GM23338 (cell line): Measurements from ENCODE around the gene COMMD4. TPM values are rescaled to one million over a fixed set of nuclear protein-coding genes. Genes with fewer than 3 reads are reported as not detected.

ENCODE experiments used
- ATAC-seq: fragments of 200-7000 bp; cut with Tn5 transposase; 3 replicates; pipeline ENCODE4 v1.9.1; 2020
- DNase-seq: peaks from one replicate; pipeline ENCODE4 v3.0.0-alpha.2; 2015; ENCODE audit warnings: low spot score
- H2AFZ ChIP-seq: fragments of 200-600 bp; sonication (generic); 2 replicates; pipeline ENCODE4 v1.8.0; 2016; ENCODE audit warnings: antibody characterized with exemption, mild to moderate bottlenecking, moderate library complexity
- H3F3A ChIP-seq: fragments of 200-600 bp; sonication (generic); replicated peaks from 2 replicates; pipeline ENCODE4 v1.8.0; 2017; ENCODE audit warnings: antibody characterized with exemption, mixed run types, low read depth
- H3K27ac ChIP-seq: fragments of 200-600 bp; sonication (generic); 2 replicates; pipeline ENCODE4 v1.6.1; 2016; ENCODE audit warnings: low read depth
- H3K27me3 ChIP-seq: fragments of 200-600 bp; sonication (generic); 2 replicates; pipeline ENCODE4 v1.8.0; 2016; ENCODE audit warnings: mild to moderate bottlenecking, mixed run types, moderate library complexity; ENCODE audit not compliant: insufficient read depth
- H3K36me3 ChIP-seq: fragments of 200-600 bp; sonication (generic); 2 replicates; pipeline ENCODE4 v1.8.0; 2016; ENCODE audit warnings: mild to moderate bottlenecking; ENCODE audit not compliant: insufficient read depth
- H3K4me1 ChIP-seq: fragments of 200-600 bp; sonication (generic); 2 replicates; pipeline ENCODE4 v1.8.0; 2016; ENCODE audit warnings: mild to moderate bottlenecking, moderate library complexity; ENCODE audit not compliant: insufficient read depth
- H3K4me2 ChIP-seq: fragments of 200-600 bp; sonication (generic); 2 replicates; pipeline ENCODE4 v1.7.1; 2017; ENCODE audit warnings: mixed run types
- H3K4me3 ChIP-seq: fragments of 200-600 bp; sonication (generic); 2 replicates; pipeline ENCODE4 v1.6.1; 2016; ENCODE audit warnings: mixed run types
- H3K79me2 ChIP-seq: fragments of 200-600 bp; sonication (generic); replicated peaks from 2 replicates; pipeline ENCODE4 v1.8.0; 2017; ENCODE audit warnings: mild to moderate bottlenecking; ENCODE audit not compliant: insufficient read depth
- H3K9me2 ChIP-seq: fragments of 200-600 bp; sonication (generic); 2 replicates; pipeline ENCODE4 v1.8.0; 2017; ENCODE audit not compliant: insufficient read depth
- H4K20me1 ChIP-seq: fragments of 200-600 bp; sonication (generic); replicated peaks from 2 replicates; pipeline ENCODE4 v1.8.0; 2017; ENCODE audit warnings: mild to moderate bottlenecking; ENCODE audit not compliant: insufficient read depth
- H3K27ac Mint-ChIP-seq: 2 replicates; pipeline ENCODE4 v1.8.0; 2020; ENCODE audit warnings: inconsistent platforms, mild to moderate bottlenecking, moderate library complexity, mixed read lengths
- H3K27me3 Mint-ChIP-seq: 3 replicates; pipeline ENCODE4 v1.8.0; 2022; ENCODE audit warnings: low read depth, mild to moderate bottlenecking, moderate library complexity, mixed read lengths, inconsistent platforms; ENCODE audit not compliant: insufficient read depth, poor library complexity
- H3K36me3 Mint-ChIP-seq: 3 replicates; pipeline ENCODE4 v1.8.0; 2021; ENCODE audit warnings: low read depth, mild to moderate bottlenecking, inconsistent platforms, moderate library complexity, mixed read lengths
- H3K4me1 Mint-ChIP-seq: 3 replicates; pipeline ENCODE4 v1.8.0; 2020; ENCODE audit warnings: mild to moderate bottlenecking, inconsistent platforms, mixed read lengths
- H3K4me3 Mint-ChIP-seq: 3 replicates; pipeline ENCODE4 v1.8.0; 2021; ENCODE audit warnings: moderate library complexity, mild to moderate bottlenecking, inconsistent platforms, mixed read lengths
- H3K9me3 Mint-ChIP-seq: 3 replicates; pipeline ENCODE4 v1.8.0; 2020; ENCODE audit warnings: moderate library complexity, mild to moderate bottlenecking, inconsistent platforms, mixed read lengths
- EZH2 ChIP-seq: fragments of 200-600 bp; sonication (generic); IDR thresholded peaks from one replicate; pipeline ENCODE4 v1.8.0; 2017; ENCODE audit warnings: antibody characterized with exemption, mild to moderate bottlenecking, low read depth; ENCODE audit not compliant: unreplicated experiment
- JUNB ChIP-seq: IDR thresholded peaks from one replicate; pipeline ENCODE4 v1.6.1; 2016; ENCODE audit warnings: antibody characterized with exemption; ENCODE audit not compliant: unreplicated experiment
- POLR2AphosphoS5 ChIP-seq: IDR thresholded peaks from 2 replicates; pipeline ENCODE4 v1.6.1; 2016; ENCODE audit warnings: antibody characterized with exemption, low read depth
- STAT1 ChIP-seq: IDR thresholded peaks from one replicate; pipeline ENCODE4 v1.6.1; 2016; ENCODE audit warnings: antibody characterized with exemption; ENCODE audit not compliant: unreplicated experiment
- polyA plus RNA-seq: library from polyadenylated mRNA; unstranded; fragments of >200 nt; fragmentation: Nextera tagmentation; extraction: Ambion mirVana; gene quantifications from 2 replicates; pipeline ENCODE4 v1.2.1, GENCODE V29; 2016
- total RNA-seq: library from RNA; depleted of rRNA; stranded (reverse); fragments of >200 nt; shearing (Covaris generic); gene quantifications from 2 replicates; pipeline ENCODE4 v1.2.3, GENCODE V29; 2014
- TF ChIP-seq, protein P1 (sequence below): fragments of 250-450 bp; sonication (Bioruptor Pico); IDR thresholded peaks from 2 replicates; pipeline ENCODE4 v1.5.0; 2020; ENCODE audit warnings: mild to moderate bottlenecking, moderate library complexity
- TF ChIP-seq, protein P2 (sequence below): IDR thresholded peaks from 2 replicates; pipeline ENCODE4 v1.6.1; 2016; ENCODE audit warnings: antibody characterized with exemption
- TF ChIP-seq, protein P3 (sequence below), 2 experiments: fragments of 200-600 bp in 1 of 2; sonication (generic) in 1 of 2; conservative IDR thresholded peaks; 2 replicates each; pipeline versions ENCODE4 v1.5.1 to v1.6.1; 2016 to 2017; ENCODE audit warnings: antibody characterized with exemption in 2 of 2, low read depth in 2 of 2, mild to moderate bottlenecking in 2 of 2, moderate library complexity in 1 of 2

Gene COMMD4
- total and polyA plus RNA-seq, 2 experiments from 2014 or later = 131 TPM

- TF ChIP-seq, protein P1, sequence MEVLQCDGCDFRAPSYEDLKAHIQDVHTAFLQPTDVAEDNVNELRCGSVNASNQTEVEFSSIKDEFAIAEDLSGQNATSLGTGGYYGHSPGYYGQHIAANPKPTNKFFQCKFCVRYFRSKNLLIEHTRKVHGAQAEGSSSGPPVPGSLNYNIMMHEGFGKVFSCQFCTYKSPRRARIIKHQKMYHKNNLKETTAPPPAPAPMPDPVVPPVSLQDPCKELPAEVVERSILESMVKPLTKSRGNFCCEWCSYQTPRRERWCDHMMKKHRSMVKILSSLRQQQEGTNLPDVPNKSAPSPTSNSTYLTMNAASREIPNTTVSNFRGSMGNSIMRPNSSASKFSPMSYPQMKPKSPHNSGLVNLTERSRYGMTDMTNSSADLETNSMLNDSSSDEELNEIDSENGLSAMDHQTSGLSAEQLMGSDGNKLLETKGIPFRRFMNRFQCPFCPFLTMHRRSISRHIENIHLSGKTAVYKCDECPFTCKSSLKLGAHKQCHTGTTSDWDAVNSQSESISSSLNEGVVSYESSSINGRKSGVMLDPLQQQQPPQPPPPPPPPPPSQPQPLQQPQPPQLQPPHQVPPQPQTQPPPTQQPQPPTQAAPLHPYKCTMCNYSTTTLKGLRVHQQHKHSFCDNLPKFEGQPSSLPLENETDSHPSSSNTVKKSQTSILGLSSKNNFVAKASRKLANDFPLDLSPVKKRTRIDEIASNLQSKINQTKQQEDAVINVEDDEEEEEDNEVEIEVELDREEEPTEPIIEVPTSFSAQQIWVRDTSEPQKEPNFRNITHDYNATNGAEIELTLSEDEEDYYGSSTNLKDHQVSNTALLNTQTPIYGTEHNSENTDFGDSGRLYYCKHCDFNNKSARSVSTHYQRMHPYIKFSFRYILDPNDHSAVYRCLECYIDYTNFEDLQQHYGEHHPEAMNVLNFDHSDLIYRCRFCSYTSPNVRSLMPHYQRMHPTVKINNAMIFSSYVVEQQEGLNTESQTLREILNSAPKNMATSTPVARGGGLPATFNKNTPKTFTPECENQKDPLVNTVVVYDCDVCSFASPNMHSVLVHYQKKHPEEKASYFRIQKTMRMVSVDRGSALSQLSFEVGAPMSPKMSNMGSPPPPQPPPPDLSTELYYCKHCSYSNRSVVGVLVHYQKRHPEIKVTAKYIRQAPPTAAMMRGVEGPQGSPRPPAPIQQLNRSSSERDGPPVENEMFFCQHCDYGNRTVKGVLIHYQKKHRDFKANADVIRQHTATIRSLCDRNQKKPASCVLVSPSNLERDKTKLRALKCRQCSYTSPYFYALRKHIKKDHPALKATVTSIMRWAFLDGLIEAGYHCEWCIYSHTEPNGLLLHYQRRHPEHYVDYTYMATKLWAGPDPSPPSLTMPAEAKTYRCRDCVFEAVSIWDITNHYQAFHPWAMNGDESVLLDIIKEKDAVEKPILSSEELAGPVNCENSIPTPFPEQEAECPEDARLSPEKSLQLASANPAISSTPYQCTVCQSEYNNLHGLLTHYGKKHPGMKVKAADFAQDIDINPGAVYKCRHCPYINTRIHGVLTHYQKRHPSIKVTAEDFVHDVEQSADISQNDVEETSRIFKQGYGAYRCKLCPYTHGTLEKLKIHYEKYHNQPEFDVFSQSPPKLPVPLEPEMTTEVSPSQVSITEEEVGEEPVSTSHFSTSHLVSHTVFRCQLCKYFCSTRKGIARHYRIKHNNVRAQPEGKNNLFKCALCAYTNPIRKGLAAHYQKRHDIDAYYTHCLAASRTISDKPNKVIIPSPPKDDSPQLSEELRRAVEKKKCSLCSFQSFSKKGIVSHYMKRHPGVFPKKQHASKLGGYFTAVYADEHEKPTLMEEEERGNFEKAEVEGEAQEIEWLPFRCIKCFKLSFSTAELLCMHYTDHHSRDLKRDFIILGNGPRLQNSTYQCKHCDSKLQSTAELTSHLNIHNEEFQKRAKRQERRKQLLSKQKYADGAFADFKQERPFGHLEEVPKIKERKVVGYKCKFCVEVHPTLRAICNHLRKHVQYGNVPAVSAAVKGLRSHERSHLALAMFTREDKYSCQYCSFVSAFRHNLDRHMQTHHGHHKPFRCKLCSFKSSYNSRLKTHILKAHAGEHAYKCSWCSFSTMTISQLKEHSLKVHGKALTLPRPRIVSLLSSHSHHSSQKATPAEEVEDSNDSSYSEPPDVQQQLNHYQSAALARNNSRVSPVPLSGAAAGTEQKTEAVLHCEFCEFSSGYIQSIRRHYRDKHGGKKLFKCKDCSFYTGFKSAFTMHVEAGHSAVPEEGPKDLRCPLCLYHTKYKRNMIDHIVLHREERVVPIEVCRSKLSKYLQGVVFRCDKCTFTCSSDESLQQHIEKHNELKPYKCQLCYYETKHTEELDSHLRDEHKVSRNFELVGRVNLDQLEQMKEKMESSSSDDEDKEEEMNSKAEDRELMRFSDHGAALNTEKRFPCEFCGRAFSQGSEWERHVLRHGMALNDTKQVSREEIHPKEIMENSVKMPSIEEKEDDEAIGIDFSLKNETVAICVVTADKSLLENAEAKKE = no peak
- TF ChIP-seq STAT1 (no peak), POLR2AphosphoS5 (no peak), JUNB (no peak)
- TF ChIP-seq, protein P2, sequence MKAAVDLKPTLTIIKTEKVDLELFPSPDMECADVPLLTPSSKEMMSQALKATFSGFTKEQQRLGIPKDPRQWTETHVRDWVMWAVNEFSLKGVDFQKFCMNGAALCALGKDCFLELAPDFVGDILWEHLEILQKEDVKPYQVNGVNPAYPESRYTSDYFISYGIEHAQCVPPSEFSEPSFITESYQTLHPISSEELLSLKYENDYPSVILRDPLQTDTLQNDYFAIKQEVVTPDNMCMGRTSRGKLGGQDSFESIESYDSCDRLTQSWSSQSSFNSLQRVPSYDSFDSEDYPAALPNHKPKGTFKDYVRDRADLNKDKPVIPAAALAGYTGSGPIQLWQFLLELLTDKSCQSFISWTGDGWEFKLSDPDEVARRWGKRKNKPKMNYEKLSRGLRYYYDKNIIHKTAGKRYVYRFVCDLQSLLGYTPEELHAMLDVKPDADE = no peak
Measured at GRCh38 chr15:75357976-75358673, 22.3 kb downstream of the COMMD4 start (continued).

DNA sequence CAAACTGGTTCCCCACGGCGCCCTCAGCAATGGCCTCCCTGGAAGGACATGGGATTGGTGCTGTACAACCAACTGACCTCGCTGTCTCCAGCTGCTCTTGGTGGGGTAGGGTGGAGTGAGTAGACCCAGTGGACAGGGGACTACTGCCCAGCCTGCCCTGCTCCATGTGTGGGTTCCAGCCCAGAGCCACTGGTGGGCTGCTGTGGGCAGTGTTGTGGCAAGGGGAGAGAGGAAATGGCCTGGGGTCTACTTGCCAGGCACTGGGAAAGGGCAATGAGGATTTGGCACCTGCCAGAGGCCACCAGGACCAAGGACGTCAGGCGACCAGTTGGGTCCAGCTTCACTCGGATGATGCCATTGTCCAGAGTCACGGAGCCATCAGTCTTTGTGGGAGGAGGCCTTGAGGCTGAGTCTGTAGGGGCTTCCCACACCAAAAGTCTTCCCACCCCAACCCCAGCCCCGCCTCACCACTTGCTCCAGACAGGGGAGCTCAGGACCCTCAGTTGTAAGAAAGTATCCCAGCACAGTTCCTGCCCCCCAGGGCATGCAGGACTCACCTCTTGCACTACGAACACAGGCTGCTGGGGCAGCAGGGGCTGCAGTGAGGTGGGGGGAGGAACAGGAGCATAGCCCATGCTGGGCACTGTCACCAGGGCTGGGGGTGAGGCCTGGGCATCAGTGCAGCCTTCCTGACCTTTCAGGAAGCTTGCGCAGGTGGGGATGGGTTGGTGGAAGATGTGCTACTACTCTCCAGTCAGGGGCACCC is 23.1 kb downstream of the COMMD4 start:
- Histone ChIP-seq H3K9me2 (no peaks in the 10 kb centered on the region), H3K27ac (no peak overlapping the region), H3K4me3 (no peak overlapping the region), H3K4me2 (no peak overlapping the region), H4K20me1 (no peaks in the 10 kb centered on the region), H2AFZ (no peak overlapping the region), H3K27me3 (no peaks in the 10 kb centered on the region), H3K4me1 (no peaks in the 10 kb centered on the region), H3K79me2 (no peaks in the 10 kb centered on the region), H3F3A (no peaks in the 10 kb centered on the region), H3K36me3 (no peaks in the 10 kb centered on the region)
- DNase-seq (no peak), ATAC-seq (no peak)
- H3K36me3 Mint-ChIP-seq = peaks cover 15% of the 10 kb centered on the region
- H3K27me3 Mint-ChIP-seq = peaks cover 15% of the 10 kb centered on the region
- TF ChIP-seq EZH2 = no peak
- TF ChIP-seq, protein P3, sequence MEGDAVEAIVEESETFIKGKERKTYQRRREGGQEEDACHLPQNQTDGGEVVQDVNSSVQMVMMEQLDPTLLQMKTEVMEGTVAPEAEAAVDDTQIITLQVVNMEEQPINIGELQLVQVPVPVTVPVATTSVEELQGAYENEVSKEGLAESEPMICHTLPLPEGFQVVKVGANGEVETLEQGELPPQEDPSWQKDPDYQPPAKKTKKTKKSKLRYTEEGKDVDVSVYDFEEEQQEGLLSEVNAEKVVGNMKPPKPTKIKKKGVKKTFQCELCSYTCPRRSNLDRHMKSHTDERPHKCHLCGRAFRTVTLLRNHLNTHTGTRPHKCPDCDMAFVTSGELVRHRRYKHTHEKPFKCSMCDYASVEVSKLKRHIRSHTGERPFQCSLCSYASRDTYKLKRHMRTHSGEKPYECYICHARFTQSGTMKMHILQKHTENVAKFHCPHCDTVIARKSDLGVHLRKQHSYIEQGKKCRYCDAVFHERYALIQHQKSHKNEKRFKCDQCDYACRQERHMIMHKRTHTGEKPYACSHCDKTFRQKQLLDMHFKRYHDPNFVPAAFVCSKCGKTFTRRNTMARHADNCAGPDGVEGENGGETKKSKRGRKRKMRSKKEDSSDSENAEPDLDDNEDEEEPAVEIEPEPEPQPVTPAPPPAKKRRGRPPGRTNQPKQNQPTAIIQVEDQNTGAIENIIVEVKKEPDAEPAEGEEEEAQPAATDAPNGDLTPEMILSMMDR (conservative IDR thresholded peaks at IDR 0.05; ENCODE audit: low read depth in 2 of 2) = no peak
- no peaks in the 10 kb centered on the region for H3K9me3 Mint-ChIP-seq
- H3K4me3 Mint-ChIP-seq = no peak overlapping the region
- H3K4me1 Mint-ChIP-seq = no peaks in the 10 kb centered on the region; the same call in 2 of the 3 replicates
- no peak overlapping the region for H3K27ac Mint-ChIP-seq
